Kidney glomerular epithelial cell (primary cell): ENCODE data around the gene RILP.

Source experiments
- DNase-seq: peaks from one replicate; lab custom pipeline; 2025; lab: John Stamatoyannopoulos, UW

The RILP gene

DNA sequence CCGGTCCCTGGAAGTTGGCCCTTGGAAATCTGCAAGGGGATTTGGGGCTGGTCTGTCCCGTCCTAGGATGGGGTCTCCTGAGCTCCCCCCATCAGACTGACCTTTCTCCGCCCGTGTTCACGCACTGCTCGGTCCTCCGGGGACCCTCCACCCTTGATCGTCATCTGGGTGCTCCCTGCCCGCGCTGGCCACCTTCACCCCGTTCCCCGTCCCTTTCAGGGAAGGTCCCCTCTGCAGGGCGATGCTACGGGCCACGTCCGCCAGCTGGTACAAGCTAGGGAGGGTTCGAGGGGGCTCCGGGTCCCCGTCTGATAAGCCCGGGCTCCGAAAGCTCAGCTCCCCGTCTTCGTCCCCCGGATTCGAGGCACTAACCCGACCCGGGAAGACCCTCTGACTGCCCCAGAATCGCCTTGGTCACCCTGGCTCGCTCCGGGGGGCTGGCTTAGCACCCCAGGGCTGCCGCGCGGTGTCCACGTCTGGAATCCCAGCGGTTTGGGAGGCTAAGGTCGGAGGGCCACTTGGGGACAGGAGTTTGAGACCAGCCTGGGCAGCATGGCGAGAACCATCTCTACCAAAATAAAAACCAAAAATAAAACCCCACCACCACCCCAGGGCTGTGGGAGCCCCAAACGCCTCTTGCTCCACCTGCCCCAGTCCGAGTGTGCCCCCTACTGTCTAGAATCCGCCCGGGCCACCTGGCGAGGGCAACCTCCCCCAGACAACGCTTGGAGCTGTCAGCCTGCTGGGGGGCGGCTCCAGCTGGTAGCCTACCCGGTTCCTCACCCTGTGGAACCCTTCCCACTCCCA, 20.0 kb downstream of the RILP start:
- DNase-seq: no peak

DNA sequence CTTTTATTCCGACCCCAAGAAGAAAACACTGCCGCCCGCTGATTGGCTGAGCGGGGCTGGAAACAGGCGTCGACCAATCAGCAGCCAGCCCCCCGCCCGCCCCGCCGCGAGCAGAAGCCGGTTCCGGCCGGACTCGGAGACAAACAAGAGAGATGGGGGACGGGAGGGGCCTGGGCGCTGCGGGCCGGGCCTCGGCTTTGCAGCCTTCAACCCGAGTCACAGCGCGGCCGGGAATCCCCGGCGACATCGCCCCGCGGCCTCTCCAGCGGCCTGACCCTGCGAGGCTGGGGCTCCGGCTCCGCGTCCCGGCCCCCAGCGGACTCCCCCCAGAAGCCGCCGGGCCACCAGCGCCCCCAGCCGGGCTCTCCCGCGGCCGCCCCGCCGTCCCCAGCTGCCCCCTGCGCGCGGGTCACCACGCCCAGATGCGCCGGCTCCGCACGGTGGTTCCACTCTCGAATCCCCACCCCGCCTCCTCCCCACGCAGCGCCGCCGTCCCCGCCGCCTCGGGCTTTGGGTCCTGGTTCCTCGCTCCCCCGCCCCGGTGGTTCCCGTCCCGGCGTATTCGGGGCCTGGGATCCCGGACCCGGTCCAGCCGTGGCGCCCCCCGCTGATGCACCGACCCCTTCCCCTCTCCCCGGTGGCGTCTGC, 20.7 kb downstream of the RILP start:
- DNase-seq: peak; percentile 66

DNA sequence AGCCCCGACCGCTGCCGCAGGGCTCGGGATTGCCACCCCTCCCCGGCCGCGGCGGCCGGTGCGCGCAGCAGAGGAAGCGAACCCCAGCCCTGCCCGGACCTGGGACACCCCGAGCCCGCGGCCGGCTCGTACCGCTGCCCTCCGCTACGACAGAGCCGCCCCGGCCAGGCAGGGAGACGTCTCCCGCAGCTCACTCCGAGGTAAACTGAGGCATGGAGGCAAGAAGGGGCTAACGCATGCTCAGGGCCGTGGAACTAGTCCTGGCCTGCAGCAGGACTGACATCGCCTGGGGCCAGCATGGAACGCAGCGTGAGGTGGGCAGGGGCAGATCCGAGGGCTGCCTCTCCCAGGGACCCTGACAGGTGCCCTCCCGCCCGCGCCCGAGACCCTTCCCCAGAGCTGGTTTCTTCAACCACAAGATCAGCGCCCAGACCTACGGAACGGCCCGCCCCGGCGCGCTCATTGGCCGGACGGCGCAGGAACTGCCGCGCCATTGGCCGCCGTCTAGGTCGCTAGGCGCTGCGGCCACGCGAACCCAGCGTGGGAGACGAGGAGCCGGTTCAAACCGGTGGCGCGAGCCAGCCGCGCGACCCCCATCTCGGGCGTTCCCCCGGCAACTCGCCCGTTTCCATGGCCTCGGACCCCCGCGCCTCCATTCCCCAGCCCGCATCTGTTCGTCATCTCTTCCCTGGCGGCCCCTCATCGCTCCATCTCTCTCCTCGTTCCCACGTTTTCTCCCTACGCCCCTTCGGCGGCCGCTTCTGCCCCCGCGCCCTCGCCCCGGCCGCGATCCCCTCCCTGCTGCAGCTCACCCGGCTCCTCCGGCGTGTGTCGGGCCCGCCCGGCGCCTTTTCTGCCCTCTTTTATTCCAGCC, 21.4 kb downstream of the RILP start, which contains the start of gene SLC43A2:
Gene SLC43A2 (minus strand): TSS at position 853 of the 874 bp plus-strand sequence. CDS start 960 bp downstream, outside the sequence.
- peak; percentile 27 for DNase-seq

DNA sequence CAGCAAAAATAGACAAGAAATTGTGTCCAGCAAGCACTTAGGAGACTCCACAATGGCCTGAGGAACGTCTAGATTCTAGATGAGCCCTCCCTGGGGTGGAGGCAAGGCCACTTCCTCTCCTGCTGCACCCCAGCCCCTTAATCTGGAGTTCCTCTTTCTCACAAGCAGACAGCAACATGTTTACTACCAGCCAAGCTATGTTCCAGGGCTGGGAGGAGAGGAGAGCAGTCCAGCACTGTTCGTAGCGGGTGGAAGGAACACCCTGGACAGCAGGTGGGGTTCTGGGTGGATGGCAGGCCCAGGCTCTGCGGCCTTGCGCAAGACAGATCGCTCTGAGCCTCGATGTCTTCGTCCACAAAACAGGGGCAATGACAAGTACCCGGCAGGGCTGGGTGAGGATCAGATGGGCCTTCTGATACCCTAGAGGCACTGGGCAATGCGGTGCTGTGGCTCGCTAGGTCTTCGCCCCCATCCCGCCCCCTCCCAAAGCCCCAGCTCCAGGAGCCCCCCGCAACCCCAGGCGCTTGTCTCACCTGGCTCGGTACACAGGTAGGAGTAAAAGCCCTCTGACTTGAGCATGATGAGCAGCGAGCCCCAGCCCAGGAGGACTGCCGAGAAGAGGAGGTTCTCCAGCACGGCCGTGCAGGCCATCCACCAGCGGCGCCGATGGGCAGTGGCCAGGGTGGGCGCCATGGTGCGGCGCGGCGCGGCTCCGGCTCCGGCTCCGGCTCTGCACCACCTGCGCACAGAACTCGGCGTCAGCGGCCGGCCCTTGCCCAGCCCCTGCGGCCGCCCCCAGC, 22.3 kb downstream of the RILP start:
- no peak for DNase-seq

DNA sequence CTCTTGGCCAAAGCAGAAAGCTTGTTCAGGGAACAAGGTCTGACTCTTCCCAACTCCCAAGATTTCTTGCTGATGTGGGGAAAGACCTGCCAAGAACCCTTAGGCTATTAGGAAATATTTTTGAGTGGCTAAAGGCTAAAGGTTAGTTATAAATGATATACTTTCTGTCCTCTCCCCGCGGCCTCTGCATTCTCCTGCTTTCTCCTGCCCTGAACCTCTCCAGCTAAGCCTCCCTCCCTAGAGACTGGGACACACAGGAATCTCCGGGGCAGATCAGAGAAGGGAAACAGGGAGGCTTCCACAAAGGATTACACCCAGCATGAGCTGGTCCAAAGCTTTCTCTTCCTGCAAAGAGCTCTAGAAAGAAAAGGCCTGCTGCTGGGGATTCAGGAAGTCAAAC, 23.3 kb downstream of the RILP start:
- no peak for DNase-seq

DNA sequence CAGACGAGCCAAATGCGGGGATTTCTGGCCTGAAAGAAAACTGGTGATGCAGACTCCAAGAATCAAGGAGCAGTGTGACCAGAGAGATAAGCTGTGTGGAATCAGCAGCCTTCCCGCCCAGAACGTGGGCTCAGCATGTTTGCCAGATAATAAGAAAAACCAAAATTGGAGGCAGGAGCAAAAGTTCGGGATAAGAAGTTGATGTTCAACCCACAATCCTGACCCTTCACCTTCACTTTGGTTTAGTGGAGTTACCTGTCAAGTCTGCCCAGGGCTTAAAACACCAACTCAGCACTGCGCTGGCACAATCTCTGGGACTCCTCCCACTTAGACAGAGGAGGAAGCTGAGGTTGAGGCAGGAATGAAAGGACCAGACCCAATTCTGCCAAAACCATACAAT, 24.1 kb downstream of the RILP start:
- no peak for DNase-seq

DNA sequence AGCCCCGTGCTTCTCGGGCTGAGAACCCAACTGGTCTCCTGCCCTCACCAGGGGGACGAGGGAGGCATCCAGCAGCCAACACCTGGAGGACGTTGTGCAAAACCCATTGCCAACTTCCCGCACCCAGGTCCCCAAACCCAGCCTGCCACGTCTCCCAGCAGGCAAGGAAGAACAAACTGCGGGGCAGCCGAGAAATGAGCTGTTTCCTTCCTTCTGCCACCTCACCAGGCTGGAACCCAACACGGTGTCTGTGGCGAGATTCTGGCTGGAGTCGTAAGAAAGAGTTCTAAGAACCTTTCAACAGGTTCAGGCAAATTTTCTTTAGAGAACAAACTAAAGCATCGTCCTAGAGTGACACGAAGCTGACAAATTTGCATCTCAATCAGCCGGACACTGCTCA, 24.6 kb downstream of the RILP start:
- DNase-seq: no peak

DNA sequence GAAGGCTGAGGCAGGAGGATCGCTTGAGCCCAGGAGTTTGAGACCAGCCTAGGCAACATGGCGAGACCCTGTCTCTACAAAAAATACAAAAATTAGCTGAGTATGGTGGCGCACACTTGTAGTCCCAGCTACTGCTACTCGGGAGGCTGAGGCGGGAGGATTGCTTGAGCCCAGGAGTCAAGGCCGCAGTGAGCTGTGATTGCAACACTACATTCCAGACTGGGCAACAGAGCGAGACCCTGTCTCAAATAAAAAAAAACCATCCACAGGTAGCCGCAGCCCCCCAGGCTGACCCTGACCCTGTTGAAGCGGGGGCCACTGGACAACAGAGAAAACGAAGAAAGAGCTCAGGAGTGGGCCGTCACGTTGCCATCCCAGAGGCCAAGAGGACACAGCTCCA, 25.0 kb downstream of the RILP start:
- no peak for DNase-seq

DNA sequence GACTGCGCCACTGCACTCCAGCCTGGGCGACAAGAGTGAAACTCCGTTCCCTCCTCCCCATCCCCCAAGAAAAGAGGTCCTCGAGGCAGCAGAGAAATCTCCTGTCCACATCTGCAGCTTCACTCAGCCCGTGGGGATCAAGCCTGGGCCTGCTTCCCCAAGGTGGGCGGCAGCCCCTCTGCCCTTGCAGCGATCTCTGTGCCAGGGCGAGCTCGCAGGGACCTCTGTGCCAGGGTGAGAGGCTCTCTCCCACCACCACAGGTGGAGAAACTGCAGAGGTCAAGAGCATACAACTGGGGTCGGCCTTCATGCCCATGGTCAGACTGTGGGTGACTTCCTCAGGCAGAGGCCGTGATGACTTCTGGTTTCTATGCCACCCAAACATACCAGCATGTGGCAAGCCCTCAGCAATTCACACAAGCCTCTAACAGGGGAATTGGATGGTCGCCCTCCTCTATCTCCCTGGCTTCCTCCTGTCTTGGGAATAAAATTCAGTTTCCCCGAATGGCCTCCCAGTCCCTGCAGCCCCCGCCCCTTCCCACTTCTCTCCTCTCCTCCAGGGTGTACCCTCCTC, 26.5 kb downstream of the RILP start:
- no peak for DNase-seq

DNA sequence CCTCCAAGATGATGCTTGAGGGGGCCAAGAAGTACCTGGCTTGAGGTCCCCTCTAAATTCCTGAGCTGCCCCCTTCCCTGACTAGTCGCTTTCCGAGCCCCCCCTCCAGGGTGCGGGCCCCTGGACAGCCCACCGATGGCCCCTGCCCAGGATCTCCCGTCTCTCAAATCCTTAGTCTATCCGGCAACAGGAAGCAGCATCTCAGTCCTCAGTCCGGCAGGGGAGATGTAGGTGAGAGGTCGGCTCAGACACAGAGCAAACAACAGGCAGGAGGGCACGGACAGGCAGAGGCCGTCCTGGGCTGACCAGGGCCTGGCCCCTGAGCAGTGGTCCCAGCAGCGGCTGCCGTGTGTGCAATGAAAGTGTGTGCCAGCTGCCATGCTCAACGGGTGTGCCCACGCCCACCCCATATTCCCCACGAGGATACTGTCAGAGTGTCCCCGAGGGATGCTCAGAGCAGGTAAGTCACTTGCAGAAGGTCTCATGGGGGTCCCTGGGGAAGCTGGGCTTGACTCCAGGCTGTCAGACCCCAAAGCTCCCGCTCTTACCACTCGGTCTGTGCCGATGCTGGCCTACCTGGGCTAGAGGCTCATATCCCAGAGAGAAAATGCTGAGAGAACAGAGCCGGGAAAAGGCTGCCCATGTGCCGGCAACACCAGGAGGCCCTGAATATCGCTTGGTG, 28.3 kb downstream of the RILP start:
- no peak for DNase-seq

DNA sequence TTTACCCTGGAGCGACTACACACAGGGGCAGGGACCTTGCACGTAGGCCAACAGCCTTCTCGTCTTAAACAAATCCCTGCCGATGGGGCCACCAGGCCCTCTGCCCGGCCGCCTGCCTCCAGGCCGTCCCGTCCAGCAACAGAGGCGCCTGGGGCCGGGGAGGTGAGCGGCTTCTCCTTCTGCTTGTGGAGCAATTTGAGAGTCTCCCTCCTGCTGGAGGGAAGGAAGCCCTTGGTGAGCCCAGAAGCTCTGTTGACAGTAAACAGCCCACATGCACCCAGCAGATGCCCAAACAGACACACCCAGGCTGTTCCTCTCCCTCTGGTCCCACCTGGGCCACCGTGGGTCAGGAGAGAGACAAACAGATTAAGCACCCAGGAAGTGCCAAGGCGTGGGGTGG, 29.2 kb downstream of the RILP start:
- DNase-seq: no peak

DNA sequence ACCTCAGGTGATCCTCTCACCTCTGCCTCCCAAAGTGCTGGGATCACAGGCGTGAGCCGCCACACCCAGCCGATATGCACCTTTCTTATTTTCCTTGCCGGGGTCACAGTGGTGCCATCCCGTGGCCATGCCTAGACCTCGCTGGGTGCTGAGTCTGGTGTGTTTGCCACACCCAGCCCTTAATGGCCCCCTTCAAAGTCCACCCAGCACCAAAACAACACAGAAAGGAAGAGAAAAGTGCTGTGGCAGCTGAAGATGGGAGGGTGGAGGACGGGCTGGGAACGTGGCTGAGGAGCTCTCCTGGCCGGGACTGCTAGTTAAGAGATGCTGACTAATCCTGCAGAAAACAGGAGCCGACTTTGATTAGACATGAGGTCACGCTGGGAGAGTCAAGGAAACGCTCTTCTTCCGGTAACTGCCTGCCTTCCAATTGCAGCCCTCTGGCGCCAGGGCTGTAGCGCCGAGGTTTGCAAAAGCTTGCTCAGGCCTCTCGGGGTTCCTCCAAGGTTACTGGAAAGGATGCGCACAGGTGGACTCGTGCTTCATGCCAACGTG, 32.0 kb downstream of the RILP start:
- DNase-seq: no peak

DNA sequence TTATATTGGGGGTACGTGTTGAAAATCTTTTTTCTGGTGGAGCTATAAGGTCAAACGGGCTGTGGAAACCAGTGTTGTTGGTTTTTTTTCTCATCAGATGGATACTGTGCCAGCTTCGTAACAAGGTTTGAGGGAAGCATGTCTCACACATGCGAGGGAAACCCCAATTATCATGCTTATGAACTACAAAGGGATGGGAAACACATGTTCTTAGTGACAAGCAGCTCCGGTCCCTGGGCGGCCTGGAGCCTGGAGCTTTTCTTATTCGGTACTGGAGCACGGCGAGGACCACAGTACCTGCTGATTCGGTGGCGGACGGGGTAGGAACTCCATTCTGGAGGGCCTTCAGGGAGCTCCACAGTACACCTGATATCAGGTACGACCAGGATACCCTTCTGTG, 33.6 kb downstream of the RILP start:
- no peak for DNase-seq

DNA sequence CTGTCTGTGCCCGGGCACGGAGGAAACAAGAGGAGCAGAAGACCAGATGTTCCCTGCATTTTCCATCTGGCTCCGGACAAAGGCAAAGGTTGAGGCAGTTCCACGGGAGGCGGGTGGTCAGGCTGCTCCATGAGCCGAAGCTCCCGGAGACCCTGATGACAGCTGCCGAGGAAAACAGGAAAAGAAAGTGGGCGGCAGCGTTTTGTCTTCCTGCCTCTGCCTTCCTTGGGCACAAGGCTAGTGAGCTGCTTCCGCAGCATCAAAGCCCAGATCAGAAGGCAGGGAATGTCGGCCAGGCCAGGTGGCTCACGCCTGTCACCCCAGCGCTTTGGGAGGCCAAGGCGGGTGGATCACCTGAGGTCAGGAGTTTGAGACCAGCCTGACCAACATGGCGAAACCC, 37.3 kb downstream of the RILP start:
- DNase-seq: no peak

DNA sequence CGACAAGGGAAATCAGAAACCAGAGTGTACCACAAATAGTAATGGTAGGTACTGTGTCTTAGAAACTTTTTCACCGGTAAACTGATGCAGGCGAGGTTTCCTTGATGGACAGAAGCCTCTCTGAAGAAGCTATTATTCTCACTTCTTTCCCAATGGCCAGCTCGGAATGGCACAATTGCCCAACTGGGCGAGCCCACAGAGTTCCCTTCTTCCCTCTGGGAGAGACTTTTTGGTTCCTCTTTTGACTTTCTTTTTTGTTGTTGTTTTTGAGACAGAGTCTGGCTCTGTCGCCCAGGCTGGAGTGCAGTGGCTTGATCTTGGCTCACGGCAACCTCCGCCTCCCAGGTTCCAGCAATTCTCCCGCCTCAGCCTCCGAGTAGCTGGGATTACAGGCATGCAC, 38.0 kb downstream of the RILP start:
- DNase-seq: no peak

DNA sequence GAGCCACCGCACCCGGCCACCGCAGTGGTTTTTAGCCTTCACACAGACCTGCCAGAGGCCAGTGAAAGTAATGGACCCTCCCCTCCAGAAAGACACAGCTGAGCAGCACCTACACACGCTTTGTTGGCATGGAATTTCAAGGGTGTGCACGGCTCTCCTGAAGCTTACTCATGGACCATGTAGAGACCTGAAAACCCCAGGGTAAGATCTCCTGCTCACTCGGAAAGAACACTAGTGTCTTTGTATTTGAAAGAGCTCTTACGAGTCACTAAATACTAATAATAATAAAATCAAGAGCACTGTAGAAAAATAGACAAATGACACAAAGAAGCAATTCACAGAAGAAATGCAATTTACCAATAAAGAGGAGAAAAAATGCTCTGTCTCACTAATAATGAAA, 41.0 kb downstream of the RILP start:
- no peak for DNase-seq

DNA sequence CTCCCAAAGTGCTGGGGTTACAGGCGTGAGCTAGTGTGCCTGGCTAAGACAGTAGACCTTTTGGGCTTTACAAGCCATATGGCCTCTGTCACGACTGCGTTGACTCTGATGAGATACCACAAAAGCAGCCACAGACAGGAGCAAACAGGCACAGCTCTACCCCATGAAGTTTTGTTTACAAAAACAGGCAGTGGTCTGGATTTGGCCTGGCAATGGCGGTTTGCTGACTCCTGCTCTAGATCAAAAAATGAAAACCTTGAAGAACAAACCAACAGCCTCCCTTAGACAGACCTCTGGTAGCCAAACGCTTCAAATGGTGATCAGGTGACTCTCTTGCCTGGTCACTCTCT, 41.7 kb downstream of the RILP start:
- DNase-seq: no peak

DNA sequence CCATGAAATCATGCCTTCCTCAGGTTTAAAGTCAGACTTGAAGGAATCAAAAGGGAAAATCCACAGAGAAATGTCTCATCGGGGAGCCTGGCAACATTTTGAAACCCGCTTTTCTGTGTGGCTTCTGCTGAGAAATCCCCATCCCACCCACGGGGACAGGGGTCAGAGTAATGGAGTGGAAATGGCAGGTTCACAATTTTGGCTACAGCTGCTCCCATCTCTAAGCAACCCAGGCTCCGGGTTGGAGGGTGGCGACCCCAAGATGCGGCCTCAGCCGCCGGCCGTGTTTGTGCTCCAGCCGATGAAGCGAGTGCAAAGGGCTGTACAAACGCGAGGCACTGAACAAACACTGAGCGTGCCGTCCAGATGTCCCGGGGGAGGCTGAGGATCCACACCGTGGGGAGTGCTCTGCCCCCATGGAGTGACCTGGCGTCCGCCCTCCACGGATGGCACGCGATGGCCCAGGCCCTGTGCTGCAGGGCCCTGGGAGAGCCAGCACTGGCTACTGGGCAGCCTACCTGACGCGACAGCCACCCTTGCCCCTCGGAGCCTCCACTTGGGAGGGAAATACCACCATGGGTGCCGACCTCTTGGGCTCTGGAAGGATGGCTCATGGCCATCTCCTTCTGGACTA, 43.2 kb downstream of the RILP start:
- no peak for DNase-seq

DNA sequence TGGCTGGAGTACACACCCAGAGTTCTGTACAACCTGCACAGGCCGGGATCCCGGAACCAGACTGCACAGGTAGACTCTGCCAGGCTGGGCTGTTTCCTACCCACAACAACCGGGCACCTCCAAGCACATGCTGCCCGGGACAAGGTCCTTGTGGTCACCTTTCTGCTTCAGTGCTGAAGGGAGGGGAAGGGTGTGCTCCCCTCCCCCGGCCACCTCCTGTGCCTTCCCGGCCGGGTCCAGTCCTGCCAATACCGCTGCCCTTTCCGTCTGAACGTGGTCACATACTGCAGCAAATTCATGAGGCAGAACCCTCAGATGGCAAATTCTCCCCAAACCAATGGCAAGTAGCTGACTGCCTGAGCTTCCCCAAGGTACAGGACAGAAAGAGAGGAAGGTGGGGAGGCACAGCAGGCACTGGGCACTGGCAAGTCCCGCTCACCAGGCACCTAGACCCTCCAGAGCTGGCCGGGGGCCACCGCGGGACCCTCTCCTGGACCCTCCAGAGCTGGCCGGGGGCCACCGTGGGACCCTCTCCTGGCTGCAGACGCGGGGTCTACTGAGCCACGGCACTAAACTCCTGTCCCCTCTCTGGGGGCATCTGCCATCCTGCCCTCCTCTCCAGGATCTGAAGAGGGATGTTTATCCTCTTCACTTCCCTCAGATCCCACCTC, 43.9 kb downstream of the RILP start:
- no peak for DNase-seq
